Measurements from ENCODE around the gene SENP1. TPM values are rescaled to one million over a fixed set of nuclear protein-coding genes. Genes with fewer than 3 reads are reported as not detected.

Gene SENP1
- total and polyA plus RNA-seq, 11 donors = 2.1 to 13.6 (median 8.6) TPM

DNA sequence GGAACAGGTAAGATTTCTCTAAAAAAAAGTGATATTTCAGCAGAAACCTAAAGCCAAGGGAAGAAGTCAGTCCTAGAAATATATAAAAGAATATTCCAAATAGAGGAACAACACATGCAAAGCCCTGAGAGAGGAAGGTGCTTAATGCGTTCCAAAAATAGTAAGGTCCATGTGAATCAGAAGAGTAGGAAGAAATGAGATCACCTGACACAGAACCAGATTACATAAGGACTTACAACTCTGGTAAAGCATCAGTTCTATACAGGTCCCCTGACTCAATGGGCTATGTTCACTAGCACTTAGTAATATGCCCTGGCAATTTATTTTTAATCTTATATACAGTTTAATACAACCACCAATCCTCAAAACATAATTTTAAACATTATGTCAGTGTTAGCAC, 30.0 kb downstream of the SENP1 start:
- Histone ChIP-seq H3K27me3 (no peaks in the 10 kb centered on the region), H3K36me3 (peaks cover 3 to 76% (median 66%) of the 10 kb centered on the region in 9 donors), H3K27ac (no peak overlapping the region), H3K4me1 (peaks cover 0 to 7% (median 0%) of the 10 kb centered on the region in 12 donors), H3K9me3 (peaks cover 0 to 6% (median 0%) of the 10 kb centered on the region in 12 donors), H3K4me3 (no peak overlapping the region)
- TF ChIP-seq CTCF (IDR thresholded peaks at IDR 0.05) = no peak
- TF ChIP-seq POLR2A (IDR thresholded peaks at IDR 0.05) = no peak
- DNase-seq = no peak
- ATAC-seq = peak; percentile 26 to 83 (median 65)
- intact Hi-C loops (cut with DNase I) = no loop called here
- WGBS, 4 donors = 35 to 53% (median 42%) methylated on average over 1 of the region's 1 CpG

DNA sequence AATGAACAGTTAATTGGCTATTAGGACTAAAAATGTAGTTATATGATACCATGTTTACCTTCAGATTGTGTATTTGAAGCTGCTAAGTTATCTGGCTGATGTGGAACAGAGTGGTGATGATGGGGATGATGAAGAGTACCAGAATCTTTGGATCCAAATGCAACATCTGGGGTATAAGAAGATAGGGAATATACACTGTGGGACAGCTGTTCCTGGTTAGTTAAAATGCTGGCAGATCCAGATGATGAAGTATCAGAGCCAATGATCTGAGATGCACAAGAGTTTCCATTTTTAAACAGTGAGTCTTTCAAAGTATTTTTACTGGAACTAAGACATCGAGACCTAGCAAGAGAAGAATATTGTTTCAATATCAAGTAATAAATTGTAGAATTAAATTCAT, 31.6 kb downstream of the SENP1 start:
- Histone ChIP-seq H3K4me1 (peaks cover 0 to 7% (median 0%) of the 10 kb centered on the region in 12 donors), H3K27ac (no peak overlapping the region), H3K4me3 (no peak overlapping the region), H3K9me3 (peaks cover 0 to 6% (median 0%) of the 10 kb centered on the region in 12 donors), H3K36me3 (peaks cover 3 to 76% (median 66%) of the 10 kb centered on the region in 9 donors), H3K27me3 (no peaks in the 10 kb centered on the region)
- WGBS, 4 donors = 86 to 96% (median 91%) methylated on average over 1 of the region's 1 CpG
- TF ChIP-seq CTCF (IDR thresholded peaks at IDR 0.05) = no peak
- TF ChIP-seq POLR2A (IDR thresholded peaks at IDR 0.05) = no peak
- intact Hi-C loops (cut with DNase I) = no loop called here
- DNase-seq (no peak), ATAC-seq (no peak)

- intact Hi-C loops (cut with DNase I) = no loop called here
- Histone ChIP-seq H3K4me3 (no peak overlapping the region), H3K9me3 (no peaks in the 10 kb centered on the region), H3K27ac (no peak overlapping the region), H3K36me3 (peaks cover 3 to 84% (median 70%) of the 10 kb centered on the region in 9 donors), H3K4me1 (peaks cover 0 to 7% (median 0%) of the 10 kb centered on the region in 12 donors), H3K27me3 (no peaks in the 10 kb centered on the region)
- 95 to 100% (median 98%) methylated on average over 3 of the region's 3 CpGs for WGBS, 4 donors
- TF ChIP-seq POLR2A (IDR thresholded peaks at IDR 0.05) (no peak), CTCF (IDR thresholded peaks at IDR 0.05) (no peak)
- DNase-seq = no peak
- no peak for ATAC-seq
Observed at GRCh38 chr12:48072266-48072665, 33.6 kb downstream of the SENP1 start.

- H3K4me3 ChIP-seq = no peak overlapping the region
- no peak for TF ChIP-seq CTCF (IDR thresholded peaks at IDR 0.05)
- no peak for TF ChIP-seq POLR2A (IDR thresholded peaks at IDR 0.05)
- DNase-seq (no peak), ATAC-seq (no peak)
- no peaks in the 10 kb centered on the region for H3K9me3 ChIP-seq
- intact Hi-C loops (cut with DNase I) = no loop called here
- peaks cover 0 to 7% (median 0%) of the 10 kb centered on the region in 12 donors for H3K4me1 ChIP-seq
- no peak overlapping the region for H3K27ac ChIP-seq
- H3K27me3 ChIP-seq = no peaks in the 10 kb centered on the region
- 92 to 99% (median 97%) methylated on average over 2 of the region's 2 CpGs for WGBS, 4 donors
- peaks cover 3 to 88% (median 75%) of the 10 kb centered on the region in 9 donors for H3K36me3 ChIP-seq
Observed at GRCh38 chr12:48071808-48072207, 34.1 kb downstream of the SENP1 start.

Measured in heart left ventricle (tissue), 16 donors.